HG03060 (cell line): Measurements from ENCODE around the gene MUC15.
"Not testable (repeated sequence)": the region's sequence is repeated elsewhere in the genome, so short reads cannot be mapped to it uniquely, and the experiment has no call there.

Source experiments
- ATAC-seq: cut with Tn5 transposase; IDR thresholded peaks from one replicate; pipeline ENCODE4 v1.9.1; 2021; ENCODE audit warnings: low read depth, moderate number of reproducible peaks; ENCODE audit not compliant: unreplicated experiment

The MUC15 gene, protein sequence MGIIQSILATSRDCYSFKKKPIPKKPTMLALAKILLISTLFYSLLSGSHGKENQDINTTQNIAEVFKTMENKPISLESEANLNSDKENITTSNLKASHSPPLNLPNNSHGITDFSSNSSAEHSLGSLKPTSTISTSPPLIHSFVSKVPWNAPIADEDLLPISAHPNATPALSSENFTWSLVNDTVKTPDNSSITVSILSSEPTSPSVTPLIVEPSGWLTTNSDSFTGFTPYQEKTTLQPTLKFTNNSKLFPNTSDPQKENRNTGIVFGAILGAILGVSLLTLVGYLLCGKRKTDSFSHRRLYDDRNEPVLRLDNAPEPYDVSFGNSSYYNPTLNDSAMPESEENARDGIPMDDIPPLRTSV

DNA sequence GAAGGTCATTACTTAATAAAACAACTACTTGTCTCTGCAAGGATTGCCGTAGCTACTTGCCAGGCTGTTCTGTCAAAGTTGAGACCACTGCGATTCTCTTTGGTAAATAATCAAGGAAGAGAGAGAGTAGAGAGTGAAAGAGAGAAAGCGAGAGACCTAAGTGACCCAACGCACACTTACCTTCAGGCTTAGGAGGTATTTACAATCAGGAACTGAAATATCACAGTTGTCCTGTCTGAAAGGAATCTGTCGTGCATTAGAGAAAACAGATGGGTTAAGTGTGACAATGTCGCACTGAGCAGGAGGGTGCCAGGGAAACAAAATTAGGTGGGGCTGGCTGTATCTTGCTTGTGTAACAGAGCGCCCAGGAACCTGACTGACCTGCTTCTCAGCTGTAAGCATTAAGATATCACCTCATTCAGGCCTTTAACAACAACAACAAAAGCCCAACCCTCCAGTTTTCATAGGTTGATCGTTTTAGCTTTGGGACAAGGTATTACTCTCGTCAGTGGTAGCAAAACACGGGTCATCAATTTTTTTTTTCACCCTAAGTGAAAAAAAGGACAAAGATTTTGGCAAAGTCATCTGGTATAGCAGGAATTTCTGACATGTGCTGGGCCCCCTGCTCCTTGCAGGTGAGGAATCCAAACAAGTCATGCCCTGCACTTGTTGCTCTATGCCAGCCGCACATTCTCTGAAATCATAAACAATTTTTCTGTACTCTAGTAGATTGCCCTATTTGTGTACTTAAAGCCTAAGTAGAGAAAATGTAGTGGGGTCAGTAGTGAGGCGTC lies at the start of gene MUC15:
Gene MUC15 (minus strand): TSS at position 403 of the 794 bp plus-strand sequence. CDS start 5,169 bp downstream, outside the sequence.
- no peak for ATAC-seq

DNA sequence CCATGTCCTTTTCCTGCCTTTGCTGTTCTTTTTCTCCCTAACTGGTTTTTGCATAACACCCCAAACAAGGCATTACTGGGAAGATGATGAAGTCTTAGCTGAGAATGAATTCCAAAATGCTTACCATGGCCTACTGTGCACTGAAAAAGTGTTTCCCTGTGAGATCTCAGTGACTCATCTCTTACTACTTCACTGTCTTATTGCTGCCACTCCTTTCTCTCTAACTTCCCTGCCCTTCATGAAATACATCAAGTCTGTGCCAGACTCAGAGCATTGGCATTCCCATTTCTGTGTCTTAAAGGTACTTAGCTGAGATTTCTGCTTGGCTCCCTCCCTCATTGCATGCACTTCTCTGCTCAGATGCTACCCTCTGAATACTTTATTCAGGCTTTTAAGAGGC lies 49.1 kb upstream of the MUC15 start:
- no peak for ATAC-seq

DNA sequence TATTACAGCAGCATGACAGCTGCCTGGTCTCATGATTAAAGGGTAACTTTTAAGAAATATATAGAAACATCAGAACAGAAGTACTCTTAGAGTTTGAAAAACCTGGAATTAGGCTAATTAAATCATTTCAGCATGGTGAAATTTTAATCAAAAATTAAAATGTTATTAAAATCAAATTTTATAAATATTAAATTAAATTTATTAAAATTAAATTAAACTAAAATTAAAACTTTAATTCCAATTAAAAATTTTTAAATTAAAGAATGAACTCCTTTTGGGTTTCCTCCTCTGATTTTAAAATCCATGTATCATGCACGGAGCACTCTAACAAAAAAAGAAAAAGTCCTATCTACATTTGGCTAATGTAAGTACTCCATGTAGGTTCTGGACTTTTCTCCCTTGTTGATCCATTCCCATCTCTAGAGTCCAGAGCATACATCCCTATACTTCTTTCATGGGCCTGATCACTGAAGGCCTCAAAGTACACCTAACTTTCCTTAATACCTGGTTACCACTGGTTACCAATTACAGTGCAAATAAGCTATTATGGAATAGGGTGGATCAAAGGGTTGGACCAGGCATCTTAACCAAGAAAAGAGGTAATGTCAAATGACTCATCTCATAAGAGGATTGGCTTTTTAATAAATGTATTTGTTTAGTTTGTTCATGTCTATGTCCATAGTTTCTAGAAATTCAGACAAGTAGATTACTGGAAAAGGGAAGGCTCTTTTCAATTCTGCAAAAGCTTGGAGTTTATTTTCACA lies 48.4 kb upstream of the MUC15 start:
- ATAC-seq, result no peak

DNA sequence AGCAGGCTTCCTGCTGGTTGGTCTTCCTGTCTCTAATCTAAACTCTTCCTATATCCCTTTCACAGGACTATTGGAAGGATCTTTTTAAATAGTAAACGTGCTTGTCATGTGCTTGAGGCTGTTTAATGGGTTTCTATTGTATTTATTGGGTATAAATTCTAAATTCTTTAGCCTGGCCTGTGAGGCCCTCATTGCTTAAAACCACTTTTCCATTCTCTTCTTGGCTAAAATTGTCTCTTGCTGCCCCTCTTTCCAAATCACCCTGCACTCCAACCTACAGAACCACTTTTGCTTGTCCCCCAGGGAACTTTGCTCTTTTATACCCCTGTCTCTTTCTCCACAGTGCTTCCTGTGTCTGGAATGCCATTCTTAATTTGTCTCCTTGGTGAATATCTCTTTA lies 46.4 kb upstream of the MUC15 start:
- no peak for ATAC-seq

DNA sequence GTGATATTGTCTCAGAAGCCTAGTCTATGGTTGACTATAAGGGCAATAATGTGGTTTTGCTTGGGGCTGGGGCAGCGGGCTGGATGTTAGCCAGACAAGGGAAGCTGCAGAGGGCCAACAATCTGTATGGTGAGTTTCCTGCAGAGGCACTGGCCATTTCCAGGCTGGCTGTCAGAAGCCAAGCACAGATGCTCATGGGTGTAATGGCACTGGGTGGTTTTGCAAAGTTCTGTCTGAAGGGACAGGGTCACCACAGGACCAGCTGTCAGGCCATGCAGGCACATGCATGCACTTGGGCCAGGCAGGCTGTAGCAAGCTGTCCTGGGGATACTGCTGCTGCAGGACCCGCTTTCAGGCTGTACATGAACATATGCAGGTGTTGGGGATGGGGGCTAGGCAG lies 41.7 kb upstream of the MUC15 start:
- no peak for ATAC-seq

DNA sequence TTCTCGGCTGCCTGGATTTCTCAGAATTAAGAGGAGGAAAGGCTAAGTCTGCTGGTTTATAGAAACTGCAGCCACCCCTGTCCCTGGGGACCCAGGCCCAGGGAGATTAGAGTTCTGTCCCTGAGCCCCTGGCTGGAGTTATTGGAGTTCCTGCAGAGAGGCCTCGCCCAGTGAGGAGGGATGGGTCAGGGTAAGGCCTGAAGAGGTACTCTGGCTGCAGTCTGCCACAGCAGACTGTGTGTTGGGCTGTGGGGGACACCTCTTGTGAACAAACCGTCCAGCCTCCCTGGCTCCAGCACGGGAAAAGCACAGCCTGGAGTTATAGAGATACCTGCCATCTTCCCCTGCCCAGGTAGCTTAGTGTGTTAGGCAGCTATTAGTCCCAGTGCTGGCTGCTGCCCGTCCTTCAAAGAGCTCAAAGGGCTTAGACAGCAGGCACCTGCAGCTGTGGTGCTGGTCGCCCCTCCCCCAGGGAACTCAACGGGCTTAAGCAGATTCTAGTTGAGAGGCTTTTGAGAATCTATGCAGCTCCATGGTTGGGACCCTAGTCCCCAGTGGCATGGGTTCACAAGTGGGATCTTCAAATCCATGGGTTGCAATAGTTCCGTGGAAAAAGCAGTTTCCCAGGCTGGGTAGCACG lies 36.6 kb upstream of the MUC15 start:
- ATAC-seq, result no peak

DNA sequence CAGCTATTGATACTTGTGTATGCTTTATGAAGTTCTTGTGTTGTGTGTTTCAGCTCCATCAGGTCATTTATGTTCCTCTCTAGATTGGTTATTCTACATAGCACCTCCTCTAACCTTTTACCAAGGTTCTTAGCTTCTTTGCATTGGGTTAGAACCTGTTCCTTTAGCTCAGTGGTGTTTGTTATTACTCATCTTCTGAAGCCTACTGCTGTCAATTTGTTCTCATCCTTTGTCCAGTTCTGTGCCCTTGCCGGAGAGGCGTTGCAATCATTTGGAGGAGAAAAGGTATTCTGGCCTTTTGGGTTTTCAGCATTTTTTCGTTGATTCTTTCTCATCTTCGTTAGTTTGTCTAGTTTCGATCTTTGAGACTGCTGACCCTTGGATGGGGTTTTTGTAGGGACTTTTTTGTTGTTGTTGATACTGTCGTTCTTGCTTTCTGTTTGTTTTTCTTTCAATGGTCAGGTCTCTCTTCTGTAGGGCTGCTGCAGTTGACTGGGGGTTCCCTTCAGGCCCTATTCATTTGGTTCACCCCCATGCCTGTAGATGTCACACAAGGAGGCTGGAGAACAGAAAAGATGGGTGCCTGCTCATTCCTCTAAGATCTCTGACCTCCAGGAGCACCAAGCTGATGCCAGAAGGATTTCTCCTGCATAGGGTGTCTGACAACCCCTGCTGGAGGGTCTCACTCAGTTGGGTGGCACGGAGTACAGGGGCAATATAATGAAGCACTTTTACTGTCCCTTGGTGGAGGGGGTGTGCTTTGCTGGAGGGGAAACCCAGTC lies 35.9 kb upstream of the MUC15 start:
- no peak for ATAC-seq

DNA sequence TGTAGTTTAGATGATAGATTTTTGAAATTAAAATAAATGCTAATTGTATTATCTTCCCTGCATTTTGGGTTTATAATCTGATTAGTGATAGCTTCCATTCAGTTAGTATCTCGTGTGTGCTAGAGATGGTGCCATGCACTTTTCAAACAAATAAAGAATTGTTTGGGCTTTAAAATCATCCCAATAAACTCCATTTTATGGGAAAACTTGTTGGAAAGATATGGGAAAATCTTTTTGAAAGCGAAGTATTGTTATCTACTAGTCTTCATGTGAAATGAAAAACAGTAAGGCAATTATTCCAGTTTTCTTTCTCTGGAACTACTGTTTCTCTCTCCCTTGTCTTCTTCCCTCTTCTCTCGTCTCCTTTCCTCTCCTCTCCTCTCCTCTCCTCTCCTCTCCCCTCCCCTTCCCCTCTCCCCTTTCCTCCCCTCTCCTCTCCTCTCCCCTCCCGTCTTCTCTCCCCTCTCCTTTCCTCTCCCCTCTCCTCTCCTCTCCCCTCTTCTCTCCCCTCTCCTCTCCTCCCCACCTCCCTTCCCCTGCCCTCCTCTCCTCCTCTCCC lies 27.9 kb upstream of the MUC15 start:
- ATAC-seq, result no peak

DNA sequence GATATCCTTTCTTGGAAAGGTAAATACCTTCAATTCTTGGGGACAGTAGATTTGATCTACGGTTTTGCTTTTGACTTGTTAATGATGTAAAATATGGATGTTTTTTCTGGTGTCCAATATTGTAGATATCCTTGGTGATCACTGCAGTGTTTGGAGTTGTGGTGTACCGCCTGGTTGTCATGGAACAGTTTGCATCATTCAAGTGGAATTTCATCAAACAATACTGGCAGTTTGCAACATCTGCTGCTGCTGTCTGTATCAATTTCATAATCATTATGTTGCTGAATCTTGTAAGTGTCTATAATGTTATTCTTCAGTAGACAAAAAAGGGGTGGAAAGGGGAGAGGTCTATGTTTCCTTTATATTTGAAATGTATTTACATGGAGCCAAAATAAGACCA lies 27.4 kb upstream of the MUC15 start:
- ATAC-seq, result no peak

DNA sequence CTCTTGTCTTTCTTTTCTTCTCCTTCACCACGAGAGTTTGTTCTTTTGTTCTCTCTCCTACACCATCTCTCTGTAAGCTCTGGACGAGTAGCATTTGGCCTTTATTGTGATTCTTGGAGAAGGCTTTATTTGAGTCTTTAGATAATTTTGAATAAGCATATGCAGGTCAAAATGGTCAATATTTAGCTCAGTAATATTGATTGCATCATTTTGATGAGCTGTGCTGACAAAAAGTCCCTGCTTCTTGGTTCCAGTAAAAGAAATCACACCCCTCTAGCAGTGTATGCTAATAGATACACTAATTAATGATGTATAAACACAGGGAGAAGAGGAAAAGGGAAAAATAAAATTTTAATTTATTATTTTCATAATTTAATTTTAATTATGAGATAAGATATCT lies 25.8 kb upstream of the MUC15 start:
- ATAC-seq, result no peak

DNA sequence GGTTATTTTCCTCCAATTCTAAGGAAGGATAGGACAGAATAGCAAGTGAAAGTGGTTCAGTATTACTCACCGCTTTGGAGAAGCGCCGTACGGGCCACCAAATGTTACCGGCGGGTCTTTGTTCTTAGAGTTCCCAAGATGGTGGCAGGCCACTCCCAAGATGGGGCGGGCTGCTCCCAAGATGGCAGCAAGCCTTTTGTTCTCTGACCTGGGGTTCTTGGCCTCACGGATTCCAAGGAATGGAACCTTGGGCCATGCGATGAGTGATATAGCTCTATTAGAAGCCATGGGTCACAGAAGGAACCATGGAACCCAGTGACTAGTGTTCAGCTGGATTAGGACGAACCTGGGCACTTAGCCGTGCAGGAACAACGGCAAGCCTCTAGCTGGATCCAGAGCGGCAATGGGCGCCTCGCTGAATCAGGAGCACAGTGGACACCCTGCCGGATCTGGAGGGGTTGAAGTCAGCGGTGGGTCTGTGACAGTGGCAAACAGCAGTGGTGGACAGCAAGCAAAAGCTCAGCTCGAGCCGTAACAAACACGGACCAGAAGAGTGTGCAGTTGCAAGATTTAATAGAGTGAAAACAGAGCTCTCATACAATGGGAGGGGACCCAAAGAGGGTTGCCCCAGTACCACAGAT lies 25.1 kb upstream of the MUC15 start:
- not testable (repeated sequence) for ATAC-seq

DNA sequence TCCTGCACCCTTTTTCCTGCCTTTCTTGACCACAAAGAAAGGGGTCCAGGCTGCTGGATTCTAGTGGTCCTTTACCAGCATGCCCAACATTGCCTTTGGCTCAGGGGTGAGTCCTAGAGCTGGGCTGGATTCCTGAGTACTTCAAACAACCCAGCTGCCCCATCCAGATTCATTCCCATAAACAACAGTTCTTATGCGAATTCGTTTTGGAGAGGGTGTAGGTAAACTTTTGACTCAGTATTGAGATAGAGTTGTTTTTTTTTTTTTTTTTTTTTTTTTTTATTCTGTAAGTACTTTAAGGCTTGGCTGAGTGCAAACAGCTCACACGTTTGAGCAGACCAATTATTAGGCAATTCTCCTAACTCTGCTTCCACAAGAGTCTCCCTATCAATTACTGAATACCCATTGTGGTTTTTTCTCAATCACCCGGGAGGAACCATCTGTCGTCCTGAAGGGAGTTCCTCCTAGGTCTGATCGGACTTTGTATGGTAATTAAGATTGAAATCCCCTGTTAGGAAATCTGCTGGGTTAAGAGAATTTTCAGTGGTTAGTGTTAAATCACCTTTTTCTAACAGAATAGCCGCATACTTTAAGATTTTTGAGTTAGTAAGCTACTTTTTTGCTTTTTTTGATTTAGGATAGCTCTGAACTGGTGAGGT lies 23.3 kb upstream of the MUC15 start:
- not testable (repeated sequence) for ATAC-seq

DNA sequence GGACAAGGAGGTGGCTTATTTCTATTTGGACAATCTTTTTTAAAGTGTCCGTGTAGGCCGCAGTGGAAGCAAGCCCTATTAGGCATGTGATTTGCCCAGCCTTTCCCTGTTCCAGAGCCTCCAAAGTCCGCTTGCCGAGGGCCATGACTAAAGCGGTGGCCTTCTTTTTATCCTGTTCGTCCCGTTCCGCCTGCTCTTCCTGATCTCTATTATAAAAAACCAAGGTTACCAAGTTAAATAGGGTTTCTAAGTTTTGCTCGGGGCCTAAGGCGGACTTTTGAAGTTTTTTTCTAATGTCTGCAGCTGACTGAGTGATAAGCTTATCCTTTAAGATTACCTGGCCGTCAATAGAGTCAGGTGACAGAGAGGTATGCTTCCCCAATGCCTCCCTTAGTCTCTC lies 21.6 kb upstream of the MUC15 start:
- ATAC-seq, result no peak

DNA sequence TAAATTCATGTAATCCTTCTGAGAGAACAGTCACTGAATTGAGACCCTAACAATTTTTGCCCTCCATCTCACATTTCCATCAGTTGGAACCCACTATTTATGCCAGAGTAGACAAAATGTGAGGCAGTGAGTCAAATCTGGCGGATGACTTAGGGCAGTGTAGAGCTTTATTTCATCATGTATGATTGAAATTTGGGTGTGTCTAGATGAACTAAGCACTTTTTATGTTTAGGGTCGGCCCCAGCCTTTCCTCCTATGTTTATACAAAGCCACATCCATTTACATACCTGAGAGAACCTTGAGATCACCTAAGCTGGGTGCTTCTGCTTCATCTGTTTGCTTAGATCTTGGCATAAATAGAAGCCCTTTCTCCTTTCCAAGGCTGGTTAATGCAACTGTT lies 15.0 kb upstream of the MUC15 start:
- ATAC-seq, result no peak

DNA sequence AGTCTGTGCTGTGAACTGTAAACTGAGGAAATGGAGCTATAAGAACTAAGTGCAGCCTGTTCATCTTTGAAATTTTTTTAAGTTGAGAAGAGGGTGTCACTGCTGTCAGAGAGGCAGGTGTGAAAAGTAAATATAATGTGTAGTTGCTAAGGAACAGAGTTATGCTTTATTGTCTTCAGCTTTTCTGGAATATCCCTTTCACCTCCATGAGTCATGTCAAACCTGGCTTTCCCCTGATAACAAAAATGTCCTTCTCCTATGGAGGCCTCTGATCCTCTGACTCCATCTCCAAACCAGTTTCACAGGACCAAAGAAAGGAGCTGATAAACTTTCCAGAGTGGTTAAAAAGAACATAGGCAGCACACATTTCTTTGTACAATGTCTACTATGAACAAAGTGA lies 12.8 kb upstream of the MUC15 start:
- no peak for ATAC-seq

DNA sequence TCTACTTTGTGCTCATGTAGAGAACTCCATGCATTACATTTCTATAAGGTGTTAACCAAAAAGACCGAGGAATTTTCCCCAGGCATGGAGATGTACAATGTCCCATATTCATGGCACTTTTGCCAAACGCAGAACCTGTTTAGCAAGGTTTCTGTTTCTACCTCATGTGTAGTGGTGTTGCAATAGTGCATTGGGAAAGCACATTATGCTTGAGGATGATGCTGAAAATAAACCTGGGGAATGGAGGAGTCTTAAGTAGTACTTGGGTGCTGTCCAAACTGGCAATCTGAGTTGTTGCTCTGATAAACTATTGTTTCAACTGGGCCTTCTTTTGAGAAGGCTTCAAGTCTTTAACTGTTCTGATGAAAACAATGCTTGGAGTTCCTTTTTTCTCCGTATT lies 11.5 kb upstream of the MUC15 start:
- no peak for ATAC-seq

DNA sequence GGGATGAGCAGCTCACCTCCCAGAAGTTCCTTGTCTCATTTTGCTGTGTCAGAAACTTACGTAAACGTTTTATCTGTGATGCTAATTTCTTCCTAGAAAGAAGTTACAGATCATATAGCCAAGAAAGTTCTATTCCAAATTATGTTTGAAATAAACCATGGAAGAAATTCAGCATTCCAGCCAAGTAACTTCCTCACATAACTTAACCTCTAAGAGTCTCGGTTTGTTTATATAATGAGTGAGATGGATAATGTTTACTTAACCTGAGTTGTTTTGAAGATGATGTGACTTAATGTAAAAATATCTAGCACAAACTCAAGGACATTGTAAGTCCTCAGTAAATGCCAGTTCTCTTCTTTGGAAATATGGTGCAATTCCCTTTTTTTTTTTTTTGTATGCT lies 8.9 kb upstream of the MUC15 start:
- no peak for ATAC-seq

DNA sequence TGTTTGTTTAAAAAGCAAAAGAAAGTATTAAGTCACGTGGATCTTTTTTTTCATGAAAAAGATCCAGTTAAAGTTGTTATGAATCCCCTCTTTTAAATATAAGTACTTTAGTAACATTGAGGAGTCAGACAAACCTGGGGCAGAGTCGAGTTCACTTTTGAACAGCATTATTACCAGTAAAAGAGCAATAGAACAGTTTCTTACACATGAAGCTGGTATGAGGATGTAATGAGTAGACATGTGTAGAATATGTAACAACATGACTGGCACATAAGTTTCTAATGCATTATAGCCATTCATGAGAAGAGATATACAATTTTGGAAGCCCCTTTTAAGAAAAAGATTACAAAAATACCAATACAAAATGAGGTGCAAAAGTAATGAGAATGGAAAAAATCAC lies 7.6 kb upstream of the MUC15 start:
- no peak for ATAC-seq
